GM12878 (cell line): Measurements from ENCODE around the gene AIFM1. TPM values are rescaled to one million over a fixed set of nuclear protein-coding genes. Genes with fewer than 3 reads are reported as not detected.

Experiments used
- ATAC-seq: fragments of 200-7000 bp; cut with Tn5 transposase; 3 replicates; pipeline ENCODE4 v1.9.1; 2020; ENCODE audit warnings: mild to moderate bottlenecking, moderate library complexity
- BruUV-seq: library from RNA; stranded (reverse); fragments of 400-500 nt; replicated peaks from 2 replicates; lab custom pipeline; 2021; lab: Mats Ljungman, UMichigan
- CTCF ChIA-PET: fragments of 300-600 bp; sonication (Branson Sonifier 250); formaldehyde crosslinking; extraction: SDS; loops from one replicate; lab custom pipeline; 2021; ENCODE audit warnings: inconsistent platforms; lab: Yijun Ruan, JAX
- POLR2A ChIA-PET: fragments of 350-600 bp; formaldehyde crosslinking; extraction: SDS; loops from one replicate; lab custom pipeline; 2021; ENCODE audit warnings: inconsistent platforms; lab: Charles Lee
- RAD21 ChIA-PET: fragments of 300-600 bp; sonication (Branson Sonifier 250); formaldehyde crosslinking; loops from one replicate; lab custom pipeline; 2023; ENCODE audit warnings: antibody characterized with exemption; ENCODE audit not compliant: unreplicated experiment; lab: Charles Lee
- SMC1A ChIA-PET: fragments of 300-600 bp; sonication (Branson Sonifier 250); formaldehyde crosslinking; loops from one replicate; lab custom pipeline; 2023; ENCODE audit not compliant: unreplicated experiment, uncharacterized antibody; lab: Charles Lee
- DNase-seq: peaks from one replicate; pipeline ENCODE4 v3.0.0-alpha.2; 2011; ENCODE audit warnings: low read depth, low spot score
- FAIRE-seq: peaks from 3 replicates; lab custom pipeline; 2011; peaks lifted over from hg19 to GRCh38; lab: Jason Lieb, UNC
- H2AFZ ChIP-seq: 2 replicates; pipeline ENCODE4 v1.6.0; 2011; ENCODE audit warnings: low read depth, low read length, control low read depth; ENCODE audit not compliant: control insufficient read depth
- H3K27ac ChIP-seq: 2 replicates; pipeline ENCODE4 v1.5.1; 2011; ENCODE audit warnings: control low read depth; ENCODE audit not compliant: control insufficient read depth, insufficient read depth
- H3K27me3 ChIP-seq, 2 experiments: replicated peaks in 1 of 2; 2 replicates each; pipeline versions ENCODE4 v1.6.0 to v1.6.1; 2011; ENCODE audit warnings: low read length in 1 of 2; ENCODE audit not compliant: control insufficient read depth in 2 of 2, insufficient read depth in 2 of 2
- H3K36me3 ChIP-seq, 2 experiments: 2 replicates each; pipeline ENCODE4 v1.5.1; 2011; ENCODE audit warnings: low read length in 1 of 2; ENCODE audit not compliant: control insufficient read depth in 2 of 2, insufficient read depth in 2 of 2
- H3K4me1 ChIP-seq: 2 replicates; pipeline ENCODE4 v1.6.1; 2011; ENCODE audit warnings: mild to moderate bottlenecking, low read length, moderate library complexity, mixed read lengths; ENCODE audit not compliant: control insufficient read depth, insufficient read depth
- H3K4me2 ChIP-seq: 2 replicates; pipeline ENCODE4 v1.6.0; 2011; ENCODE audit warnings: control low read depth; ENCODE audit not compliant: control insufficient read depth, insufficient read depth
- H3K4me3 ChIP-seq: fragments of 200-600 bp; sonication (generic); 2 replicates; pipeline ENCODE4 v1.5.1; 2016
- H3K79me2 ChIP-seq: 2 replicates; pipeline ENCODE4 v1.6.0; 2011; ENCODE audit warnings: low read length; ENCODE audit not compliant: control insufficient read depth, insufficient read depth
- H3K9ac ChIP-seq: 2 replicates; pipeline ENCODE4 v1.8.0; 2011; ENCODE audit warnings: low read length, control low read depth, mixed read lengths; ENCODE audit not compliant: control insufficient read depth, insufficient read depth
- H3K9me3 ChIP-seq: replicated peaks from 3 replicates; pipeline ENCODE4 v1.5.1; 2011; ENCODE audit warnings: mild to moderate bottlenecking, low read length; ENCODE audit not compliant: control insufficient read depth, insufficient read depth
- H4K20me1 ChIP-seq: 2 replicates; pipeline ENCODE4 v1.6.0; 2011; ENCODE audit not compliant: control insufficient read depth, insufficient read depth
- ASH2L ChIP-seq: fragments of 300-600, 200-600 bp; sonication (generic); IDR thresholded peaks from 2 replicates; pipeline ENCODE4 v1.6.1; 2017; ENCODE audit warnings: low read depth, mild to moderate bottlenecking, borderline replicate concordance
- ATF7 ChIP-seq: fragments of 450-650 bp; IDR thresholded peaks from 2 replicates; pipeline ENCODE4 v1.6.1; 2016; ENCODE audit warnings: low read depth, mild to moderate bottlenecking
- HSF1 ChIP-seq: fragments of 150-350 bp; IDR thresholded peaks from 2 replicates; pipeline ENCODE4 v1.6.1; 2014; ENCODE audit warnings: mild to moderate bottlenecking, low read depth, low read length
- IKZF2 ChIP-seq, 2 experiments: fragments of 450-650 bp; IDR thresholded peaks; 2 replicates each; pipeline ENCODE4 v1.6.1; 2017; ENCODE audit warnings: mild to moderate bottlenecking in 2 of 2, moderate library complexity in 2 of 2
- KLF5 ChIP-seq: fragments of 450-650 bp; IDR thresholded peaks from 2 replicates; pipeline ENCODE4 v1.6.1; 2014; ENCODE audit warnings: mild to moderate bottlenecking; ENCODE audit not compliant: partially characterized antibody
- MTA2 ChIP-seq: fragments of 450-650 bp; IDR thresholded peaks from 2 replicates; pipeline ENCODE4 v1.6.1; 2016; ENCODE audit warnings: low read depth, mild to moderate bottlenecking, moderate library complexity
- NBN ChIP-seq: fragments of 450-650 bp; IDR thresholded peaks from 2 replicates; pipeline ENCODE4 v1.6.1; 2016
- NFXL1 ChIP-seq: fragments of 450-650 bp; IDR thresholded peaks from 2 replicates; pipeline ENCODE4 v1.6.1; 2017; ENCODE audit warnings: antibody characterized with exemption, mild to moderate bottlenecking, borderline replicate concordance
- NR2C2 ChIP-seq: IDR thresholded peaks from 2 replicates; pipeline ENCODE4 v1.6.1; 2011; ENCODE audit warnings: borderline replicate concordance, low read depth; ENCODE audit not compliant: control insufficient read depth, insufficient read length
- PAX8 ChIP-seq: fragments of 450-650 bp; IDR thresholded peaks from 2 replicates; pipeline ENCODE4 v1.6.1; 2017; ENCODE audit warnings: mild to moderate bottlenecking, moderate library complexity
- RAD21 ChIP-seq: IDR thresholded peaks from 2 replicates; pipeline ENCODE4 v1.6.1; 2011; ENCODE audit warnings: mild to moderate bottlenecking, low read depth, low read length, moderate library complexity; ENCODE audit not compliant: insufficient read depth
- RAD51 ChIP-seq: fragments of 450-650 bp; IDR thresholded peaks from 2 replicates; pipeline ENCODE4 v1.6.1; 2016; ENCODE audit warnings: moderate library complexity, mild to moderate bottlenecking, inconsistent platforms
- WGBS: methylation state at CpG from one replicate; pipeline ENCODE4 v1.1.6; 2016; ENCODE audit warnings: low lambda C conversion rate; ENCODE audit not compliant: insufficient replicate concordance, insufficient coverage; ENCODE audit errors: missing lambda C conversion rate; 5-methylcytosine and 5-hydroxymethylcytosine counted together
- in situ Hi-C: fragments of 300-500 bp; cut with MboI; formaldehyde crosslinking; loops from 9 replicates; pipeline ENCODE4 v1.14.3; 2018; ENCODE audit warnings: mixed read lengths
- intact Hi-C: fragments of 100-400 bp; cut with micrococcal nuclease; formaldehyde crosslinking; loops from one replicate; pipeline ENCODE4 v1.14.2; 2022; ENCODE audit not compliant: unreplicated experiment
- polyA plus RNA-seq, 11 experiments: library from polyadenylated mRNA; depleted of rRNA in 4 of 11; unstranded in 6 of 11; stranded (reverse) in 5 of 11; fragments of >200 nt; fragmentation: Nextera tagmentation in 4 of 11; fragmentation: Illumina TruSeq in 1 of 11; extraction: Ambion mirVana in 4 of 11; extraction: Trizol in 1 of 11; gene quantifications; 1 replicate in 1 of 11; 2 replicates in 10 of 11; pipeline versions ENCODE4 v1.2.1 to v1.2.3, GENCODE V29; 2011 to 2016; ENCODE audit warnings: inconsistent platforms in 2 of 11, missing spikeins in 2 of 11, low read depth in 1 of 11
- total RNA-seq, 4 experiments: library from RNA; depleted of rRNA in 3 of 4; stranded (reverse); fragments of >200 nt in 3 of 4; fragmentation: Illumina TruSeq in 1 of 4; extraction: Trizol in 1 of 4; gene quantifications; 2 replicates each; pipeline versions ENCODE4 v1.2.1 to v1.2.3, GENCODE V29; 2013 to 2021
- TF ChIP-seq, protein P1 (sequence below): IDR thresholded peaks from 2 replicates; pipeline ENCODE4 v1.6.1; 2011; ENCODE audit warnings: low read depth, mild to moderate bottlenecking, low read length, moderate library complexity, borderline replicate concordance; ENCODE audit errors: extremely low read depth
- TF ChIP-seq, protein P2 (sequence below): IDR thresholded peaks from 2 replicates; pipeline ENCODE4 v1.6.1; 2012; ENCODE audit warnings: mild to moderate bottlenecking, low read depth, low read length
- TF ChIP-seq, protein P3 (sequence below): IDR thresholded peaks from 2 replicates; pipeline ENCODE4 v1.6.1; 2011; ENCODE audit warnings: low read depth, low read length, improper control_type of control experiment, borderline replicate concordance

Gene AIFM1
- total and polyA plus RNA-seq, 10 of the 15 experiments (the other 5 are each of a cell fraction or from before 2014, with no cell fraction given) = 44.2 to 121 (median 80.0) TPM

GRCh38 chrX:130086447-130087206 is 79.0 kb downstream of the AIFM1 start:
- Histone ChIP-seq H3K79me2 (peaks cover 65% of the 10 kb centered on the region), H3K4me3 (peak overlapping the region; percentile 70), H3K9ac (peak overlapping the region; percentile 85), H3K36me3 (peaks cover 0 to 2% of the 10 kb centered on the region in 2 experiments; a peak in 1 of 4 replicates), H3K4me2 (peak overlapping the region; percentile 51), H3K27ac (peak overlapping the region; percentile 93), H3K9me3 (no peaks in the 10 kb centered on the region; the same call in 2 of the 3 replicates), H2AFZ (no peak overlapping the region), H4K20me1 (no peaks in the 10 kb centered on the region), H3K4me1 (peaks cover 44% of the 10 kb centered on the region), H3K27me3 (no peaks in the 10 kb centered on the region)
- SMC1A ChIA-PET = interaction anchor here (0.8 to 4.2 kb wide), 11 partner anchors 9 to 318 kb away, joined by 3 to 36 read pairs (median 4); partner anchors contain the start of genes ELF4 and RAB33A
- no peak for DNase-seq
- in situ Hi-C loops (loop anchor here (10.0 kb wide), 1 partner anchor 88 kb away; the partner anchor contains the start of gene RAB33A), intact Hi-C loops (loop anchor here (10.0 kb wide), 1 partner anchor 178 kb away; the partner anchor contains the start of gene ZNF280C)
- POLR2A ChIA-PET = interaction anchor here (0.5 to 4.5 kb wide), 9 partner anchors 18 to 306 kb away, joined by 3 to 28 read pairs (median 5); partner anchors contain the start of genes ELF4 and RAB33A
- no TSS peak for BruUV-seq
- no peak for FAIRE-seq
- RAD21 ChIA-PET = interaction anchor here (0.9 to 2.8 kb wide), 10 partner anchors 10 to 105 kb away, joined by 3 to 13 read pairs (median 4); partner anchors contain the start of gene RAB33A
- peak; percentile 52 for ATAC-seq
- CTCF ChIA-PET = interaction anchor here (0.9 to 3.0 kb wide), 5 partner anchors 22 to 105 kb away, joined by 3 to 35 read pairs (median 4); no protein-coding TSS in a partner anchor
- WGBS = 12% methylated on average over 13 of the region's 13 CpGs
- TF ChIP-seq MTA2 (peak; percentile 24; the same call in 1 of the 2 replicates), RAD51 (no peak), HSF1 (no peak), NR2C2 (no peak), IKZF2 (IDR thresholded peaks at IDR 0.05) (peak in 1 of 2 experiments; percentile 48; a peak in 3 of 4 replicates), ATF7 (0 out of 2 replicates have a peak, but pooled peaks have one; percentile 30), RAD21 (no peak), KLF5 (no peak), PAX8 (no peak), ASH2L (no peak), NBN (no peak), NFXL1 (0 out of 2 replicates have a peak, but pooled peaks have one; percentile 69)
- TF ChIP-seq, protein P1, sequence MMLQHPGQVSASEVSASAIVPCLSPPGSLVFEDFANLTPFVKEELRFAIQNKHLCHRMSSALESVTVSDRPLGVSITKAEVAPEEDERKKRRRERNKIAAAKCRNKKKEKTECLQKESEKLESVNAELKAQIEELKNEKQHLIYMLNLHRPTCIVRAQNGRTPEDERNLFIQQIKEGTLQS = no peak
- TF ChIP-seq, protein P2, sequence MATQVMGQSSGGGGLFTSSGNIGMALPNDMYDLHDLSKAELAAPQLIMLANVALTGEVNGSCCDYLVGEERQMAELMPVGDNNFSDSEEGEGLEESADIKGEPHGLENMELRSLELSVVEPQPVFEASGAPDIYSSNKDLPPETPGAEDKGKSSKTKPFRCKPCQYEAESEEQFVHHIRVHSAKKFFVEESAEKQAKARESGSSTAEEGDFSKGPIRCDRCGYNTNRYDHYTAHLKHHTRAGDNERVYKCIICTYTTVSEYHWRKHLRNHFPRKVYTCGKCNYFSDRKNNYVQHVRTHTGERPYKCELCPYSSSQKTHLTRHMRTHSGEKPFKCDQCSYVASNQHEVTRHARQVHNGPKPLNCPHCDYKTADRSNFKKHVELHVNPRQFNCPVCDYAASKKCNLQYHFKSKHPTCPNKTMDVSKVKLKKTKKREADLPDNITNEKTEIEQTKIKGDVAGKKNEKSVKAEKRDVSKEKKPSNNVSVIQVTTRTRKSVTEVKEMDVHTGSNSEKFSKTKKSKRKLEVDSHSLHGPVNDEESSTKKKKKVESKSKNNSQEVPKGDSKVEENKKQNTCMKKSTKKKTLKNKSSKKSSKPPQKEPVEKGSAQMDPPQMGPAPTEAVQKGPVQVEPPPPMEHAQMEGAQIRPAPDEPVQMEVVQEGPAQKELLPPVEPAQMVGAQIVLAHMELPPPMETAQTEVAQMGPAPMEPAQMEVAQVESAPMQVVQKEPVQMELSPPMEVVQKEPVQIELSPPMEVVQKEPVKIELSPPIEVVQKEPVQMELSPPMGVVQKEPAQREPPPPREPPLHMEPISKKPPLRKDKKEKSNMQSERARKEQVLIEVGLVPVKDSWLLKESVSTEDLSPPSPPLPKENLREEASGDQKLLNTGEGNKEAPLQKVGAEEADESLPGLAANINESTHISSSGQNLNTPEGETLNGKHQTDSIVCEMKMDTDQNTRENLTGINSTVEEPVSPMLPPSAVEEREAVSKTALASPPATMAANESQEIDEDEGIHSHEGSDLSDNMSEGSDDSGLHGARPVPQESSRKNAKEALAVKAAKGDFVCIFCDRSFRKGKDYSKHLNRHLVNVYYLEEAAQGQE = no peak
- TF ChIP-seq, protein P3, sequence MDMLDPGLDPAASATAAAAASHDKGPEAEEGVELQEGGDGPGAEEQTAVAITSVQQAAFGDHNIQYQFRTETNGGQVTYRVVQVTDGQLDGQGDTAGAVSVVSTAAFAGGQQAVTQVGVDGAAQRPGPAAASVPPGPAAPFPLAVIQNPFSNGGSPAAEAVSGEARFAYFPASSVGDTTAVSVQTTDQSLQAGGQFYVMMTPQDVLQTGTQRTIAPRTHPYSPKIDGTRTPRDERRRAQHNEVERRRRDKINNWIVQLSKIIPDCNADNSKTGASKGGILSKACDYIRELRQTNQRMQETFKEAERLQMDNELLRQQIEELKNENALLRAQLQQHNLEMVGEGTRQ = no peak
